Measurements from ENCODE around the gene DTNB. TPM values are rescaled to one million over a fixed set of nuclear protein-coding genes. Genes with fewer than 3 reads are reported as not detected.
"Not testable (repeated sequence)": the region's sequence is repeated elsewhere in the genome, so short reads cannot be mapped to it uniquely, and the experiment has no call there.

The DTNB gene
- total RNA-seq, 1 donor from 2014 or later = 4.2 TPM

GRCh38 chr2:25684577-25685473 is 11.4 kb upstream of the DTNB start:
- no peak for DNase-seq (ENCODE audit: low read depth in 2 of 2)

- no peak for DNase-seq (ENCODE audit: low read depth in 2 of 2)
Observed at GRCh38 chr2:25682082-25682481, 8.7 kb upstream of the DTNB start.

- DNase-seq (ENCODE audit: low read depth in 2 of 2) = no peak
Observed at GRCh38 chr2:25677877-25678276, 4.5 kb upstream of the DTNB start.

- DNase-seq (ENCODE audit: low read depth in 2 of 2) = no peak
Observed at GRCh38 chr2:25674077-25674362, 643 bp upstream of the DTNB start.

- peak; percentile 34 to 64 for DNase-seq (ENCODE audit: low read depth in 2 of 2)
Observed at GRCh38 chr2:25672494-25673299, 680 bp downstream of the DTNB start.

GRCh38 chr2:25671622-25672021 is 1.8 kb downstream of the DTNB start:
- DNase-seq (ENCODE audit: low read depth in 2 of 2) = no peak

- DNase-seq (ENCODE audit: low read depth in 2 of 2) = no peak
Observed at GRCh38 chr2:25669520-25669919, 3.9 kb downstream of the DTNB start.

GRCh38 chr2:25666218-25666617 is 7.2 kb downstream of the DTNB start:
- no peak for DNase-seq (ENCODE audit: low read depth in 2 of 2)

GRCh38 chr2:25665429-25665828 is 7.9 kb downstream of the DTNB start:
- DNase-seq (ENCODE audit: low read depth in 2 of 2) = not testable (repeated sequence)

GRCh38 chr2:25664965-25665307 is 8.4 kb downstream of the DTNB start:
- no peak for DNase-seq (ENCODE audit: low read depth in 2 of 2)

- DNase-seq (ENCODE audit: low read depth in 2 of 2) = peak; percentile 77 to 83
Observed at GRCh38 chr2:25664183-25664964, 9.0 kb downstream of the DTNB start.

- no peak for DNase-seq (ENCODE audit: low read depth in 2 of 2)
Observed at GRCh38 chr2:25655316-25655715, 18.1 kb downstream of the DTNB start.

- no peak for DNase-seq (ENCODE audit: low read depth in 2 of 2)
Observed at GRCh38 chr2:25654801-25655200, 18.6 kb downstream of the DTNB start.

- DNase-seq (ENCODE audit: low read depth in 2 of 2) = no peak
Observed at GRCh38 chr2:25651782-25652455, 21.5 kb downstream of the DTNB start.

GRCh38 chr2:25651066-25651465 is 22.3 kb downstream of the DTNB start:
- peak in 1 of 2 donors; percentile 64 for DNase-seq (ENCODE audit: low read depth in 2 of 2)

GRCh38 chr2:25650256-25650655 is 23.1 kb downstream of the DTNB start:
- DNase-seq (ENCODE audit: low read depth in 2 of 2) = no peak

GRCh38 chr2:25649786-25650185 is 23.6 kb downstream of the DTNB start:
- no peak for DNase-seq (ENCODE audit: low read depth in 2 of 2)

- DNase-seq (ENCODE audit: low read depth in 2 of 2) = no peak
Observed at GRCh38 chr2:25642298-25642697, 31.1 kb downstream of the DTNB start.

GRCh38 chr2:25639696-25640095 is 33.7 kb downstream of the DTNB start:
- DNase-seq (ENCODE audit: low read depth in 2 of 2) = no peak

GRCh38 chr2:25639131-25639530 is 34.2 kb downstream of the DTNB start:
- DNase-seq (ENCODE audit: low read depth in 2 of 2) = peak; percentile 6 to 63

GRCh38 chr2:25635797-25636196 is 37.6 kb downstream of the DTNB start:
- no peak for DNase-seq (ENCODE audit: low read depth in 2 of 2)

- DNase-seq (ENCODE audit: low read depth in 2 of 2) = not testable (repeated sequence)
Observed at GRCh38 chr2:25633801-25634200, 39.6 kb downstream of the DTNB start.

Data from lung microvascular endothelial cell (primary cell).